Activated T-cell treated with anti-CD3 and anti-CD28 coated beads, Interleukin-2, amount 50 U/mL, for 72 hours (primary cell): ENCODE data around the gene TEX101. TPM values are rescaled to one million over a fixed set of nuclear protein-coding genes. Genes with fewer than 3 reads are reported as not detected.
"Not testable (repeated sequence)": the region's sequence is repeated elsewhere in the genome, so short reads cannot be mapped to it uniquely, and the experiment has no call there.

Experiments
- ATAC-seq, 2 donors: fragments of 150-1000 bp; cut with Tn5 transposase; replicated peaks in 1 of 2; 2 replicates each; pipeline ENCODE4 v1.10.0; 2021; ENCODE audit warnings: moderate library complexity in 2 of 2, mild to moderate bottlenecking in 1 of 2
- DNase-seq, 2 donors: peaks; one replicate each; pipeline ENCODE4 v3.0.0; 2021 to 2022; ENCODE audit warnings: mixed read lengths in 1 of 2
- H3K27ac Mint-ChIP-seq: one replicate; pipeline ENCODE4 v1.8.0; 2022; ENCODE audit warnings: mild to moderate bottlenecking, moderate library complexity, mixed read lengths
- H3K27me3 Mint-ChIP-seq: one replicate; pipeline ENCODE4 v1.8.0; 2022; ENCODE audit warnings: low read depth, mixed read lengths
- H3K36me3 Mint-ChIP-seq, 2 donors: one replicate each; pipeline ENCODE4 v1.8.0; 2022; ENCODE audit warnings: mixed read lengths in 2 of 2, mild to moderate bottlenecking in 1 of 2; ENCODE audit not compliant: insufficient read depth in 2 of 2
- H3K4me1 Mint-ChIP-seq: one replicate; pipeline ENCODE4 v1.8.0; 2022; ENCODE audit warnings: low read depth, mixed read lengths
- H3K4me3 Mint-ChIP-seq, 2 donors: one replicate each; pipeline ENCODE4 v1.8.0; 2022; ENCODE audit warnings: mild to moderate bottlenecking in 2 of 2, mixed read lengths in 2 of 2, moderate library complexity in 2 of 2
- H3K9me3 Mint-ChIP-seq, 2 donors: one replicate each; pipeline ENCODE4 v1.8.0; 2022; ENCODE audit warnings: mixed read lengths in 2 of 2
- total RNA-seq, 2 donors: library from RNA; stranded (reverse); gene quantifications; one replicate each; pipeline ENCODE4 v1.2.3, GENCODE V29; 2022

Gene TEX101
- total RNA-seq, 2 donors from 2014 or later, result not detected

DNA sequence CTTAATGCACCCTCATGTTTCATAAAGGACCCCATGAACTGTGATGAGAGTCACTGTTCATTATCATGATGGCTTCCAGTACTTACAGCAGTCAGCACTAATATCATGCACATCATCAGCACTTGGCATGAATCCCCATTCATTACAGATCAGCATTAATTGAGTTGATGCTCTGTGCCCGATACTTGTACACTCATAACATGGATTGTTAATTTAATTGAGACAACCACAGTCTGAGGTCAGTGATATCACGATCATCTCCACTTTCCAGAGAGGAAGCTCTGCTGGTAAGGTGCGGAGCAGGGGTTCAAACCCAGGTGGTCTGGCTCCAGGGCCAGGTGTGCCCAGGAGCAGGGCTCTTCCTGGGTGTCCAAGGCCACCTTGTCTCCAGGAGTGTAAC is 21.2 kb upstream of the TEX101 start:
- H3K4me1 Mint-ChIP-seq, H3K36me3 Mint-ChIP-seq, H3K4me3 Mint-ChIP-seq, DNase-seq, H3K9me3 Mint-ChIP-seq, H3K27ac Mint-ChIP-seq, ATAC-seq: not testable (repeated sequence)
- H3K27me3 Mint-ChIP-seq, result peaks cover 29% of the 10 kb centered on the region

DNA sequence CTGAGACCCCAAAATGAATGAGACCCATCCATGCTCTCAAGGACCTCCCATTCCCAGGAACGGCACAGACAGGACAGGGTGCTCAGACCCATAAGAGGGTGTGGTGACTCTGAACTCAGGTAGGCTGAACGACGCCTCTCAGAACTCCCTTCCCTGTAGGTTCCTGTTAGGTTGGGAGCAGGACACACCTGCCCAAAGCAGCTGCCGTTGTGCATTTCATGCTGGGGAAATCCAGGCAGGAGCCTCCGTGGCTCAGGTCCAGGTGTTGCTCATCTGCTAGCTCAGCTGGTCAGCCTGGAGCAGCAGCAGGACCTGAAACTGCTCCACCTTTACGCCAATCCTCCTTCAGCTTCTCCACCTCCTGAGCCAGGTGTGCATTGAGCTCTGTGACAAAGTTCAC is 19.1 kb upstream of the TEX101 start:
- no peak for ATAC-seq
- Mint-ChIP-seq H3K27me3 (peaks cover 31% of the 10 kb centered on the region), H3K9me3 (no peaks in the 10 kb centered on the region), H3K27ac (no peak overlapping the region), H3K4me1 (no peaks in the 10 kb centered on the region), H3K4me3 (no peak overlapping the region), H3K36me3 (no peaks in the 10 kb centered on the region)
- DNase-seq, result no peak

DNA sequence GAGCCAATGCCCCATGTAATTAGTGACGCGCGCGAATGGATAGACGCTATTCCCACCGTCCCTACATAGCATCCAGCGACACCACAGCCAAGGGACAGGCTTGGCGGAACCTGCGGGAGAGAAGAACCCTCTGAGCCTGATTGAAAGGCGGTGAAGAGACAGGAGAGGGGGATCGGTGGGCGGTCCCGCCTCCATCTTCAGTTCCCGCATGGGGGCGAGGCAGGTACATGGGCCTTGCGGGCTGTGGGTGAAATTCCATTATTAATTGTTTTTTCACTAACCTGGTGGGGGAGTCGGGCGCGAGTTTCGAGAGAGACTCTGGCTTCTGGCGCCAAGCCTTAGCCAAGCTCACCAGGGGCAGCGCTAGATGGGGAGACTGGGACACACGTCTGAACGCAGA is 8.4 kb upstream of the TEX101 start:
- peaks cover 2% of the 10 kb centered on the region for H3K27me3 Mint-ChIP-seq
- no peaks in the 10 kb centered on the region for H3K9me3 Mint-ChIP-seq
- H3K4me3 Mint-ChIP-seq, result no peak overlapping the region
- no peak for ATAC-seq
- H3K4me1 Mint-ChIP-seq, result no peaks in the 10 kb centered on the region
- no peak for DNase-seq
- no peaks in the 10 kb centered on the region for H3K36me3 Mint-ChIP-seq
- H3K27ac Mint-ChIP-seq, result no peak overlapping the region

DNA sequence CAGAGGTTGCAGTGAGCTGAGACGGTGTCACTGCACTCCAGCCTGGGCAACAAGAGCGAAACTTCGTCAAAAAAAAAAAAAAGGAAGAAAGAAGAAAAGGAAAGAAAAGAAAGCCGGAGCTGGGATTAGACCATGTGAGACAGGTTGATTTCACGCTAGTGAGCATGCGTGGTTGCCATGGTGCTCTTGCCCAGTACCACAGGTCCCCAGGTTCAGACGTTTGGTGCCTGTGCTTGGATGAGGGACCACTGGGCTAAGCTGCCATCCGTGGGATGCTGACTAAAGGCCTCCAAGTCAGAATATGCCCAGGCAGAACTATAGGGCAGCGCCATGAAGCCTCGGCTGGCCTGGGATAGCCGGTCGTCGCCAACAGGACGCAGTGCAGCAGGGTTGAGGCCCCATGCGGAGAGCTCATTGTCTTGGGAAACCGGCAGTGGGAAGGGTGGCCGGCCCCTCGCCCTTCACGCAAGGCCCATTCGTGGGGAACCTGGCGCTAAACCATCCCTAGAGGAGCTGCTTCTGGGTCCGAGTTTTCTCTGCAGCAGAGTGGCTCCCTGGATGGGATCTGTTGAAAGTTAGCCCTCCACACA is 7.2 kb upstream of the TEX101 start:
- Mint-ChIP-seq H3K4me3 (no peak overlapping the region), H3K9me3 (no peaks in the 10 kb centered on the region), H3K4me1 (no peaks in the 10 kb centered on the region), H3K36me3 (no peaks in the 10 kb centered on the region), H3K27me3 (no peaks in the 10 kb centered on the region), H3K27ac (no peak overlapping the region)
- DNase-seq (no peak), ATAC-seq (no peak)

DNA sequence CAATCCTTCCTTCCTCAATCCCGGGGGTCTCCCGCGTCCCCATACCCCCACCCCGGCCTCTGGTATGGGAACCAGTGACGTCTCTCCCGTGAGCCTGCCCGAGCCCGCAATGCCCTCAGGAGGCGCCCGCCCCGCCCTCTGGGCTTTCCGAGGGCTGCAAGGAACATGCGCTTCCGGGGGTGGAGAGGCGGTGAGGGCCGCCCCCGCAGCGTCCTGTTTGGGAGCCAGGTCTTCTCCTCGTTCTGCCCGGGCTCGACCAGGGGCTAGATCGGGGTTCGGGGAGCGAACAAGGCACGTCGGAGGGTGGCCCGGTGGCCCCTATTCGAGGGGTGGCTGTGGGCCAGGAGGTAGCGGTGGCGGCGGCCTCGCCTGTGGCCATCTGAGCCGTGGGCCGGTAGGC is 6.6 kb upstream of the TEX101 start:
- Mint-ChIP-seq H3K27ac (no peak overlapping the region), H3K4me1 (no peaks in the 10 kb centered on the region), H3K4me3 (no peak overlapping the region), H3K9me3 (no peaks in the 10 kb centered on the region), H3K27me3 (no peaks in the 10 kb centered on the region), H3K36me3 (no peaks in the 10 kb centered on the region)
- DNase-seq (no peak), ATAC-seq (no peak)

DNA sequence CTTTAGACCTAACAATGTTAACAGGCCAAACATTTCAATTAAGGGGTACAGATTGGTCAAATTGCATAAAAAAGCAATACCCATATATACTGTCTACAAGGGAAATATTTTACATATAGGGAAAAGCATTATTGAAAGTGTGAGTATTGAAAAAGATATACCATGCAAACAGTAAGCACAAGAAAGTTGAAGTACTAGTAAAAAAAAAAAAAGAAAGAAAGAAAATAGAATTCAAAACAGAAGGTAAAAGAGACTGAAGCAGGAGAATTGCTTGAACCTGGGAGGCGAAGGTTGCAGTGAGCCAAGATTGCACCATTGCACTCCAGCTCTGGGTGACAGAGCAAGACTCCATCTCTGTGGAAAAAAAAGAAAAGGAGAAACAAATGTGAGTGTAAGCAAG is 5.3 kb upstream of the TEX101 start:
- Mint-ChIP-seq H3K4me3 (no peak overlapping the region), H3K27ac (no peak overlapping the region), H3K9me3 (no peaks in the 10 kb centered on the region), H3K27me3 (no peaks in the 10 kb centered on the region), H3K4me1 (no peaks in the 10 kb centered on the region), H3K36me3 (no peaks in the 10 kb centered on the region)
- DNase-seq, result no peak
- ATAC-seq, result no peak

DNA sequence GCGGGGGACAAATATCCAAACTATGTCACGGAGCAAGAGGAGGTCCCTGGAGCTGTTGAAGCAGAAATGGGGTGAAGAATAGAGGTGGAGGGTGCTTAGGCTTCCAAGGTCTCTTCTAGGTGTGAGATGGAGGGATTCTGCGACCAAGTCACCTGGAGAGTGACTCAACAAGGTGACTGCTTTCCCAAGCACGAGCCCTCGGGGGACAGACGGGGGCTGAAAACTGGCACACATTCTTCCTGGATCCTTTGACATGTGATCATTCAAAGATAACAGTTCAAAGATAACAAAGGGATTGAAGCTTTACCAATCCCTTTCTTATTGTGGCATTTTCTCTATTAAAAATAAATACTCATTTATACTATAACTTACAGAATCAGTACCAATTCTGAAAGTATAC is 2.2 kb upstream of the TEX101 start:
- Mint-ChIP-seq H3K27ac (no peak overlapping the region), H3K4me3 (no peak overlapping the region), H3K36me3 (no peaks in the 10 kb centered on the region), H3K9me3 (no peaks in the 10 kb centered on the region), H3K27me3 (no peaks in the 10 kb centered on the region), H3K4me1 (no peaks in the 10 kb centered on the region)
- ATAC-seq (no peak), DNase-seq (no peak)

DNA sequence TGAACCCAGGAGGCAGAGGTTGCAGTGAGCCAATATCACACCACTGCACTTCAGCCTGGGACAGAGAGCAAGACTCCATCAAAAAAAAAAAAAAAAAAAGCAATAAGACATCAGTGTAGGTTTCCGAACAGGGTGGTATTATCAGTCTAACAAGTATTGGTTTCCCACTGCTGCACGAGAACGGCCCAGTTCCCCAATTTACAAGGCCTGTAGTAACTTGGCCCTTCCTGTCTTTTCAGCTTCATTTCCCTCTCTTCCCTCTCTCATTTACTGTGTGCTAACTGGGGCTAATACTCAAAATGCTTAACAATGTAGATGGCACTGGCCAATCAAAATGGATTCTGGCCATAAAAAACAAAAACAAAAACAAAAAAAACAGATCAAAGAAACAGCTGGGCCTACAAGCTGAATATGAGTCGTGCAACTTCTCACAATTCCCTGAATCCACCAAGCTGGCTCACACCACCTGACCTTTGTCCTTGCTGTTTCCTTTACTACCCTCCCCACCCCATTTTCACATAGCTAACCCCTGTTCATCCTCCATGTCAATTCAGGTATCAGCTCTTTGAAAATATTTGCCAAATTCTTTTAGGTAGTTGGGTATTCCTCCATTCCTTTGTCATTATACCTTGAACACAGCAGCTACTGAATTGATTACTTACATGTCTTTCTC is 2.4 kb downstream of the TEX101 start:
- no peaks in the 10 kb centered on the region for H3K9me3 Mint-ChIP-seq
- H3K36me3 Mint-ChIP-seq, result no peaks in the 10 kb centered on the region
- no peak overlapping the region for H3K4me3 Mint-ChIP-seq
- ATAC-seq (no peak), DNase-seq (no peak)
- H3K27ac Mint-ChIP-seq, result no peak overlapping the region
- no peaks in the 10 kb centered on the region for H3K27me3 Mint-ChIP-seq
- no peaks in the 10 kb centered on the region for H3K4me1 Mint-ChIP-seq

DNA sequence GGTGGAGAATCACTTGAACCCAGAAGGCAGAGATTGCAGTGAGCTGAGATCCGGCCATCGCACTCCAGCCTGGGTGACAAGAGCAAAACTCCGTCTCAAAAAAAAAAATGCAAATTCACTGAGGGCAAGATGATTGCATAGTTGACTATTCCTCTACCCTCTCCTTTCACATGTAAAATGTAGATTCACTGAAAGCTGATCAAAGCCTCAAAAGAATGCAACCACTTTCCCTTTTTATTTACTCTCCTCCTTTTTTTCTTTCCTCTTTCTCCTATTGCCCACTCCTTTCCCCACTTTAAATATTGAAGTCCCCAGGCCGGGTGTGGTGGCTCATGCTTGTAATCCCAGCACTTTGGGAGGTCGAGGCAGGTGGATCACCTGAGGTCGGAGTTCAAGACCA is 6.3 kb downstream of the TEX101 start:
- no peak for DNase-seq
- no peak for ATAC-seq
- Mint-ChIP-seq H3K27me3 (no peaks in the 10 kb centered on the region), H3K36me3 (no peaks in the 10 kb centered on the region), H3K27ac (no peak overlapping the region), H3K4me1 (no peaks in the 10 kb centered on the region), H3K4me3 (no peak overlapping the region), H3K9me3 (no peaks in the 10 kb centered on the region)

DNA sequence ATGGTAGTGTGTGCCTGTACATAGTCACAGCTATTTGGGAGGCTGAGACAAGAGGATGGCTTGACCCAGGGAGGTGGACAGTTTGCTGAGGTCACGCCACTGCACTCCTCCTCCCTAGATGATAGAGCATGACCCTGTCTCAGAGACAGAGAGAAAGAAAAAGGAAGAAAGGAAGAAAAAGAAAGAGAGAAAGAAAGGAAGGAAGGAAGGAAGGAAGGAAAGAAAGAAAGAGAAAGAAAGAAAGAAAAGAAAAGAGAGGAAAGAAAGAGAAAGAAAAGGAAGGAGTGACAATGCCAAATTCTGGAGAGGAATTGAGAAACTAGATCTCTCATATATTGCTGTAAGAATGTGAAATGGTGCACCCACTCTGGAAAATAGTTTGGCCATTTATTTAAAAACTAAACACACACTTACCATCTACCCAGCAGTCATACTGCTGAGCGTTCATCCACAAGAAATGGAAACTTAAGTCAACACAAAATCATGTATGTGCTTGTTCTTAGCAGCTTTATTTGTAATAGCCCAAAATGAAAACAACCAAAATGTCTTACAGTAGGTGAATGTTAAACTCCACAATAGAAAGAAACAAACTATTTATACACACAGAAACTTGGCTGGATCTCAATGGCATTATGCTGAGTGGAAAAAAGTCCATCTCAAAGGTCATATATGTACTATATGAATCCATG is 7.5 kb downstream of the TEX101 start:
- Mint-ChIP-seq H3K27me3 (no peaks in the 10 kb centered on the region), H3K36me3 (no peaks in the 10 kb centered on the region), H3K27ac (no peak overlapping the region), H3K4me3 (no peak overlapping the region), H3K4me1 (no peaks in the 10 kb centered on the region), H3K9me3 (no peaks in the 10 kb centered on the region)
- no peak for ATAC-seq
- no peak for DNase-seq

DNA sequence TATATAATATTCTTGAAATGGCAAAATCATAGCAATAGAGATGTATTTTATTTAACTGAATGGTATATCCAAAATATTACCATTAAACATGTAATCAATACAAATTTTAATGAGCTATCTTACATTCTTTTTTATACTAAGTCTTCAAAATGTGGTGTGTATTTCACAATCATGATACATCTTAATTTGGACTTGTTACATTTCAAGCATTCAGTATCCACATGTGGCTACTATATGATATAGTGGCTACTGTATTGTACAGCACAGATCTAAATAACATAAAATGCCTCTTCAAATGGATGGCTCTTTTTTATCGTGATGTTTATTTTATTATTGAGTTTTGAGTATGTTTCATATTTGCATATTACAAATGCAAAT is 8.0 kb downstream of the TEX101 start:
- no peak for ATAC-seq
- Mint-ChIP-seq H3K4me3 (no peak overlapping the region), H3K9me3 (no peaks in the 10 kb centered on the region), H3K36me3 (no peaks in the 10 kb centered on the region), H3K27me3 (no peaks in the 10 kb centered on the region), H3K4me1 (no peaks in the 10 kb centered on the region), H3K27ac (no peak overlapping the region)
- DNase-seq, result no peak

DNA sequence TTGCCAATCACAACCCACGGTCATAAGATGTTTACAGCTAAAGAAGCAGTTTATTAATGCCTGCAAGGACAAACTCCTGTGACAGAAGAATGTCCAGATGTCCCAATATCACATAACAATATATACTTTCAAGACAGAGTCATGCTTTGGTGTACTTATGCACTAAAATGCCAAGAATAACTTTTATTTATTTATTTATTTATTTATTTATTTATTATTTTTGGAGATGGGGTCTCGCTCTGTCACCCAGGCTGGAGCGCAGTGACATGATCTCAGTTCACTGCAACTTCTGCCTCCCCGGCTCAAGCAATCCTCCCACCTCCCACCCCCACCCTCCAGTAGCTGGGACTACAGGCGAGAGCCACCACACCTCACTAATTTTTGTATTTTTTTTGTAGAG is 9.1 kb downstream of the TEX101 start:
- ATAC-seq (no peak), DNase-seq (no peak)
- Mint-ChIP-seq H3K4me1 (no peaks in the 10 kb centered on the region), H3K36me3 (no peaks in the 10 kb centered on the region), H3K4me3 (no peak overlapping the region), H3K9me3 (no peaks in the 10 kb centered on the region), H3K27me3 (no peaks in the 10 kb centered on the region), H3K27ac (no peak overlapping the region)

DNA sequence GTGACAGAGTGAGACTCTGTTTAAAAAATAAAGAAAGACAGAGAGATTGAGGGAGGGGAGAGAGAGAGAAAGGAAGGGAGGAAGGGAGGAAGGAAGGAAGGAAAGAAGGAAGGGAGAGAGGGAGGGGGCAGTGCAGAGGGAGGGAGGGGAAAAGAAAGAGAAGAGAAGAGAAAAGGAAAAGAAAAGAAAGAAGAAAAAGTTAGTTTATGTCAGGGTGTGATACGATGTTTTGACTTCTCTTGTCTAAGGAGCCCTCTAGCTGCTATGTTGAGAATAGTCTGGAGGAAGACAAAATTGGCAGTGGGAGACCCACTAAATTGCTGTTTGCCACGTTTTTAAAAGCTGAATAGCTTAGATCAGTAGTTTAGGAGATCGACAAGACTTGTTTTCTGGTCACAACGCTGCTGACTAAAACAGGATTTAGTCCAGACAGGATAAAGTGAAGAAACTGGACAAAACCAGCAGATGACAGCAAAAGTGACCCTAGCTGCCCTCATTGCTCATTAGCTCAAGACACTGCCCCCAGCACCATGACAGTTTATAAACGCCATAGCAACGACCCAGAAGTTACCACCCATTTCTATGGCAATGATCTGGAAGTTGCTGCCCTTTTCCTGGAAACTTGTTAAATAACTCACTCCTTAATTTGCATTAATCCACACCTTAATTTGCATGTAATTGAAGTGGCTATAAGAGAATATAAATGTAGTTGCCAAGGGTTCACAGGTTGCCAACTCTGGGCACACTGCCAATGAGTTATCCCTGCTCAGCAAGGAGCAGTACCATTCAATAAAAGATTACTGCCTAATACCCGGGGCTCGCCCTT is 11.1 kb downstream of the TEX101 start:
- Mint-ChIP-seq H3K4me1 (peaks cover 7% of the 10 kb centered on the region), H3K27ac (no peak overlapping the region), H3K27me3 (no peaks in the 10 kb centered on the region), H3K9me3 (no peaks in the 10 kb centered on the region), H3K4me3 (peak overlapping the region; percentile 23 to 36), H3K36me3 (no peaks in the 10 kb centered on the region)
- no peak for ATAC-seq
- no peak for DNase-seq
